Measurements from ENCODE around the gene RXRA.
A peak's percentile ranks its signal among the peaks of the same experiment; 100 is the strongest.

The RXRA gene

DNA sequence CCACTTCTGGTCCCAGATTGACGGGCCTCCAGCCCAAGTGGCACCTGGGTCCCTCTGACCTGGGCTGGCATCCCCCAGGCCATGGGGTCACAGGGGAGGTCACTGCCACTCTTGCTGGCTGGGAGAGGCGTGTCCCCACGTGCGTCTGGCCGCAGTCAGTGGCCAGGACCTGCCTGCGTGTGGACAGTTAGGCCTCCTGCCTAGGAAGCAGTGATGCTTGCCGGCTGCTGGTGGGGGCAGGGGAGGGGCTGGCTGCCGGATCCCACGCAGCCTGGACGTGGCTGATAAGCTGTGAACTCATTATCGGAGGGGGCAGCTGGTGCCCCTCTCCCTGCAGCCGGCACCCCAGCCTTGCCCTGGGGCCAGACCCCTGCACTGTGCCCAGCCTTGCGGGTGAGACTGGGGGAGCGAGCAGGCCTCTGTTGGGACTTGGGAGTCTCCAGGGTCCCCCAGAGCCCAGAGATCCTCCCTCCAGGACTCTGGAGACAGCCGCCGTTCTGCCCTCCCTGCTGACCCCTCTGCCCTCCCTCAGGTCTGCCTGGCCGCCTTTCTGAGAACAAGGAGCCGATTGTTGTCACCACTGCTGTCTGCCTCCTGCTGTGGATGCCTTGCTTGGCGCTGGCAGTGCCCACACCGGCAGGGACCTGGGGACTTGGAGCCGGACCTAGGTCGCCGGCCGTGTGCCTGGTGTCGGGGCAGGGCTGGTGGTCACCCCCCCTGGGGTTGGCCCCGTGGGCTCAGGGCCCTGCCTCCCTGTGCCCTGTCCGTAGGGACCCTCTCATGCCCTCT, 12.3 kb downstream of the RXRA start:
- peak; percentile 50 for DNase-seq (ENCODE audit: low spot score)

DNA sequence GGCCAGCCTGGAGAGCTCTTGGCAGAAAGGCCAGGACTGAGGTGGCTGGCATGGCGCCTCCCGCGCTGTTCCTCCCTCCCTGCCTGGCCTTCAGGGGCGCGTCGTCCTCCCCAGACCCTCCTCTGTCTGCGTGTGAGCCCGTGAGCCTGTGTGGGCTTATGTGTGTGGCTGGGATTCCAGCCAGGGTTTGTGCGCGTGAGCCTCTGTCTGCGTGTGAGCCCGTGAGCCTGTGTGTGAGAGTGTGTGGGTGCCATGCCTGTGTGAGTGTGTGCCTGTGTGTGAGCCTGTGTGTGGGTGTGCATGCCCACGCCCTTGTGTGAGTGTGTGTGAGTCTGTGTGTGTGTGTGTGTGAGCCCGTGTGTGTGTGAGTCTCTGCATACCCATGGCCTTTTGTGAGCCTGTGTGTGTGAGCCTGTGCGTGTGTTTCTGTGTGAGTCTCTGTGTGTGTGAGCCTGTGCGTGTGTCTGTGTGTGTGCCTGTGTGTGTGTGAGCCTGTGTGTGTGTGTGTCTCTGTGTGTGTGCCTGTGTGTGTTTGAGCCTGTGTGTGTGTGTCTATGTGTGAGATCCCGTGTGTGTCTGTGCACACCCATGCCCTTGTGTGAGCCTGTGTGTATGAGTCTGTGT, 13.0 kb downstream of the RXRA start:
- no peak for DNase-seq (ENCODE audit: low spot score)

DNA sequence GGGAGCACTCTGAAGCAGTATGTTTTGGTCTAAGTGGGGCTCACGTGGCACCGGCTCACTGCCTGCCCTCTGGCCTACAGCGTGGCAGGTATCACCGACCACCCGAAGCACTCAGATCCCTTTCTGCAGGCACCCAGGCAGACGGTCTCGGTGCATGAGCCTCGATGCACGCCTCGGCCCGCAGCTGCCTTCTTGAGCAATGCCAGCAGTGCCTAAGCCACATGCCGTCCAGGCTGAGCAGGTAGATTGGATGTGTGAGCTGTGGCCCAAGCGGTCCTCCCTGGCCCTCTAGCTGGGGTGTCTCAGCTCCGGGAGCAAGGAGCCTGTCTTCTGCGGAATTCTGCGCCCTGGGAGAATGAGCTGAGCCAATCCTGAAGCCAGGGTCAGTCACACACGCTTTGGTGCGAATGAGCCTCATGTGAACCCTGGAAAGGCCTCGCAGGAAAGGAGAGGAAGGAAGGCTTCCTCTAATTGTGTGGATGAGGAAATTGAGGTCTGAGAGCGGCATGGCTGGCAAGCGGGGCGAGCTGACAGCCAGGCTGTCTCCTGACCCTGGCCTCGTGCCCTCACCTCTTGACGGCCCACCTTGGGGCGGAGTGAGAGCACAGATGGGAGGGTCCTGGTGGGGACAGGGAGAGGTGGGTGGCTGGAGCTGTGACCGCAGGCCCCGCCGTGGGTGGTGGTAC, 14.4 kb downstream of the RXRA start:
- DNase-seq (ENCODE audit: low spot score), result no peak

DNA sequence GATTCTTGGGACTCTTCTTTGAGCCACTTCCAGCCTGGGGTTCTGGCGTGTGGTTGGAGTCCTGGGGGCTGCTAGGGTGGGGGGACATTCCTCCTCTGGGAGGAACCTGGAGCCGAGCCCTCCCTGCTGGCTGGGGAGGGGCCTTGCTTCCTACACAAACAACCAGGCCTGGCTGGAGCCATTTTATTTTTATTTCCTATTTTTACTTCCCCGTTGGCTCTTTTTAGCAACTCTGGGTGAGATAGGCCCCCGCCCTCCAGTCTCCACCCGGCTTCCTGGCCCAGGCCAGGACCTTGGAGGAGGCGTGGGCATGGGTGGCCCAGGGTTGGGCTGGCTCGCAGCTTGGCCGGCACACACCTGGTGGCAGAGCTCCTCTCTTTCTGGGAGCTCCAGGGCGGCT, 15.1 kb downstream of the RXRA start:
- no peak for DNase-seq (ENCODE audit: low spot score)

DNA sequence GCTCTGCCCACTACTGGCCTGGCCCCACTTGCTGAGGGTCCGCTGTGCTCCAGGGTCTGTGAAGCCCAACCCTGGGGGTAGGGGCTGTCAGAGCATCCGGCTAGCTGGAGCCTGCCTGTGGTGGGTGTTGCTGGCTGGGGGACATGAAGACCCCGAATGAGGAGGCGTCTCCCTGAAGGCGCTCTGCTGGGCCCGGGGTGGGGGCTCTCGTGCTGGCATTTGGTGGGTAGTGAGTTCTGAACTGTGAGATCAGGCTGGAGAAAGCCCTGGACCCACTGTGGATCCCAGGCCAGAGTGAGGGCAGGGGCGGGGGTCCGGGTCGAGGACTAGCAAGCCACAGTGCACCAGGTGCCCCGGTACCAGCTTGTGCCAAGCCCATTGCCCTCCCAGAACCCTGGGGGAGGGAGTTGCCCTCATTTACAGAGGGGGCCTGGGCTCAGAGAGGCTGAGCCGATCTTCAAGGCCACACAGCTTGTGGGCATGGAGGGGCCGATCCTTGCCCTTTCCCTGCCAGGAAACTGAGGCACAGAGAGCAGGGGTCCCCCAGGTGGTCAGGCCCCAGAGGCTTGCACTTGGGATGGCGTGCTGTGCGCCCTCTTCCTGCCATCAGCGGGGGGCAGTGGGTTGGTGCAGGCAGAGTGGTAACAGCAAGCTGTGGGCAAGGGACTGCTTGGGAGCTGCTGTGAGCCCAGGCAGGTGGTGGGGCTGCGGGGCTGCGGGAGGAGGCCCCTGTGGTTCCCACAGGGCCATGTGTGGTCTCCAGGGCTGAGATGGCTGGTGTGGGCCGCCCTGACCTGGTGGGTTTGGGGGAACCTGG, 15.9 kb downstream of the RXRA start:
- no peak for DNase-seq (ENCODE audit: low spot score)

DNA sequence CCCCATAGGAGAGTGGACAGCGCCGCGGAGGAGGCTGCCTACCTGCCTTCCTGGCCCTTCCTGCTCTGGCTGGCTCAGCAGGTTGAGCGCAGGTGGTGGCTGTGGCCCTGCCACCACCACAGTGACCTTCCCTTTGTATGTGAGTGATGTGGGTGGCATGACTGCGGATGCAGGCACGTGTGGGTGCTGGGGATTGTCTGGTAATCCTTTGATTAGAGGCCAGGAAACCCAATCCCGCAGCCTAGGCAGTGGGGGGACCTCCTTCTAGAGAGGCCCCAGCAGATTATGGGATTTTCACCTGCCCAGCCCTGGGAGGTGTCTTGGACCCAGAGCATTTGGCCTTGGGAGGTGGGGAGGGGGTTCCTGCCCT, 16.5 kb downstream of the RXRA start:
- DNase-seq (ENCODE audit: low spot score), result peak; percentile 65

DNA sequence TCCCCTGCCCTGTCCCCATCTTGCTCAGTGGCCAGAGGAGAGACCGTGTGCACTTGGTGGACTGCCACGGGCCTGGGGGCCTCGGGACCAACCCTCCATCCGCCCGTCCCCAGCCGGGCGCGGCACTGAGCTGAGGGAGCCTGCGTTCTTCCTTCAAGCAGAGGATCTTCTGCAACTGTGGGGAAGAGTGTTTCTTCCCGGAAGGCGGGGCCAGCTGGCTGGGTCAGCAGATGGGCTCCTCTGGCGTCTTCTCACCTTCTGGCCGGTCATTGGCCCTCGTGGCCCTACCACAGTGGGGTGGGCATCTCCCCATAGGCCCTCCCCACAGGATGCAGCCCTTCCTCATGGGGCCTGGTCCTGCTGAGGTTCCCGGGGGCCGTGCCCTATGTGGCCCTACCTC, 17.4 kb downstream of the RXRA start:
- no peak for DNase-seq (ENCODE audit: low spot score)

DNA sequence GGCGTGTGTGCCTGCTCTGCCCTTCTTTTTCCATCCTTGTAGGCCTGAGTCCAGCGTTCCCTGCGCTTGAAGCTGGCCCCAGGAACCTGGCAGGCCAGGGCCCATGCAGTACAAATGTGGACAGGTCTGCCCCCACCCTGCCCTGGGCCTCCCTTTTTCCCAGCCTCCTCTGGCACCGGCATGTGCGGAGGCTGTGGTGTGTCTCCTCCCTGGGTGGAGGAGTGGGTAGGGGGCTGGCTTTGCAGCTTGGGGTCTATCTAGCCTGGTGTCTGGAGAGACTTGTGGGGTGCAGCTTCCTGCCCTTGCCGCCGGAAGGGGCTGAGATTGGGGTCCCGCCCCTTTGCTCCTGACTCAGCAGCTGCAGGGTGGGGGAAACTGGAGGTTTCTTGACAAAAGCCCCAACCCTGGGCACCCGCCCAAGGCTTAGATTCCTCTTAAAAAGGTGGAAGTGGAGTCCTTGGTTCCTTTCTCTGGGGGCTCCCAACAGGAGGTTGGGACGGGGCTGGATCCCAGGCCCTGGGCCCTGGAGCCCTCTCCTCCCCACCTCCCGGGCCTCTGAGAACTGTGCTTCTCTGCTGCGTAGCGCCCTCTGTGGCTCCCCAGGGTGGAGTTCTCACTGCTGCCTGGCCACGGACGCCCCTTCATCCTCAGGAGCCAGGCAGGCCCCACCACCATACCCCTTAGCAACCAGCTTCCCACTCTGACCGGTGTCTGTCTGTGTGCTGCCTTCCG, 18.0 kb downstream of the RXRA start:
- no peak for DNase-seq (ENCODE audit: low spot score)

DNA sequence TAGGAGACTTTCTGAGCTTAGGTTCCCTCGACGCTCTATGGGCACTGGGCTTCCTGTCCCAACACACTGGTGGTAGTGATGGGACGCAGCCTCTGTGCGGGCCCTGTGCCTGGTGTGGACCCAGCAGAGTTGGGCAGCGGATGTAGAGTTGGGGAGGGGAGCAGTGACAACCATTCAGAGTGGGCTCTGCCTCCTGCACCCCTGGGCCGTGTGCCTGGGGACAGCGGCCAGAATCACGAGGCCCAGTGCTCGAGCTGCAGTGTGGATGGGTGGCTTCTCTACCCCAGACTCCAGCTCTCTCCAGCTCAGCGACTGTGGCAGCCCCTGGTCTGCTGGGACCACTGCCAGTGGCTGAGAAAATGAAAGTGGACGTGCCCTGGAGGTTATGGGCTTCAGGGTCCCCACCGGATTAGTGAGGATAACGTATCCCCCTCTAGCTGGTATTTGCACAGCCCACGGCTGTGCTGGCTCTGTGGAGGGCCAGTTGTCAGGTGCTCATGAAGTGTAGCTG, 18.6 kb downstream of the RXRA start:
- DNase-seq (ENCODE audit: low spot score), result no peak

DNA sequence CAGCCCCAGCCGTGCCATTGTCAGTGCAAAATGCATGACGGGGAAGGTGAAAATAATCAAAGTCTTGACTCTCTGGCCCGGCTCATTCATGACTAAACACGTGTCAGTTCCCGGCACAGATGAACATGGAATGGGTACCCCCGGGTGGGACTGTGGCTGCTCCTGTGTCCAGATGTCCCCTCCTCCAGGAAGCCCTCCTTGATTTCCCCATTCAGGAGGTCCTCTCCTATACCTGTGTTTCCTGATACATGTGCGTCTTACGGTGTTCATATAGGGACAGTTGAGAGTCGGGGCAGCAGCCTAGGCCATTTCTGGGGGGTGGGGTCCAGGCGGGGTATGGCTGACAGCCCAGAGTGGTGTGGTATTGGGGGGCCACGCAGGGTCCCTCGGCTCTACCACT, 19.5 kb downstream of the RXRA start:
- DNase-seq (ENCODE audit: low spot score), result no peak

DNA sequence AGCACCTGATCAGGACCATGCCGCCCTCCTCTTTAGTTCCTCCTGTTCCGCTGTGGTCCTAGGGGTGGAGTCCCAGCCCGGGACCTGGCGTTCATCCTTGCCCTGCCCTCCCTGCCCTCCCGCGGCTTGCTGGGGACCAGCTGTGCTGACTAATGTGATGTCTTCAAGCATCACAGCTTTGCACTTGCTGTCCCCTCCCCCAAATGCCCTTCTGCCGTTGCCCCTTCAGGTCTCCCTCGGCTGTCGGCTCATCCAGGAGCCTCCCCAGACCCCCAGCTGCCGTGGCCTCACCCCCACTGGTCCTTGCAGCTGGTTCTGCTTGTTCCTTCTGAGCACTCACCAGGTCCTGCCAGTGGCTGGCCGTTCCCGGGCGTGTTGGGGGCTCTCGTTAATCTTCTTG, 19.9 kb downstream of the RXRA start:
- DNase-seq (ENCODE audit: low spot score), result no peak

DNA sequence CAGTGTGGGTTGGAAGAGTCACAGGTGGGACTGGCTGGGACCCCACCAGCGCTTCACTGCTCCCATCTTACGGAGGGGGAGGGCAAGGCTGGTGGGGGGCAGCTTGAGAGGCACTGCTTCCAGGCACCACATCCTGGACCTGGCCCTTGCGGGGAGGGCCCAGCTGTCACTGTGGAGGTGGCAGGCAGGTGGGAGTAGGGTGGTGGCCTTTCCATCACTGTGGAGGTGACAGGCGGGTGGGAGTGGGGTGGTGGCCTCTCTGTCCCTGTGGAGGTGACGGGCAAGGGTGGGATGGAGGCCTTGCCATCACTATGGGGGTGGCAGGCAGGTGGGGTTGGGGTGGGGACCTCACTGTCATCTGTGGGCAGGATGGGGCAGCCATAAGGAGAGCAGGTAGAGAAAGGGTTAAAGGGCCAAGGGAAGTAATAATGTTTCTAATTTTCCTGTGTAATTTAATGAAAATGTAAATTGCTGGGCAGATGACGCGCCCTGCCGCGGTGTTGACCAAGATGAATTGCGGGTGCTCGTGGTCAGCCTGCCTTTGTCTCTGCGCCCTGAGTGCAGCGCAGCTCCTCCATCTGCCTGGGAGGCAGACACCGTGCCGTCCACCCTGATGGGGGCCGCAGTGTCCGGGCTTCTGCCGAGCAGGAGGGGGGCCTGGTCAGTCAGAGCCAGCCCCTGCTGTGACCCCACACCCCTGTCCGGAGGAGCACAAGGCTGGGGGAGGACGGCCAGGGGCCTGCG, 20.8 kb downstream of the RXRA start:
- no peak for DNase-seq (ENCODE audit: low spot score)

DNA sequence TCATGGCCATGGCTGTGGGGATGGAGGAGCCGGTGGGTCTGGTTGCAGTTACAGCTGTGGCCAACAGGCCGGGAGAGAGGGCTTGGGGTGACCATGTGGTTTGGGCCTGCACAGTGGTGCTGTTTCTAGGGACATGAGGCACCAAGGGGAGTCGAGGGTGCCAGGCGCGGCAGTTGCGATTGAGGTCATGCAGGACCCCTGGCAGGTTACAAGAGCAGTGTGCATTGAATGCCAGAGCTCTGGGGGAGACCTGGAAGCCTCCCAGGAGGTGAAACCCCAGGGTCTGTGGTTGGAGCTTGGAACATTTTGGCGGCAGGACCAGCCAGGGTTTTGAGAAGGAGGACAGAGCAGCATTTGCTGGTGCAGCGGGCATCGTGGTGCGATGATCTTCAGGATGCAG, 21.7 kb downstream of the RXRA start:
- DNase-seq (ENCODE audit: low spot score), result no peak

DNA sequence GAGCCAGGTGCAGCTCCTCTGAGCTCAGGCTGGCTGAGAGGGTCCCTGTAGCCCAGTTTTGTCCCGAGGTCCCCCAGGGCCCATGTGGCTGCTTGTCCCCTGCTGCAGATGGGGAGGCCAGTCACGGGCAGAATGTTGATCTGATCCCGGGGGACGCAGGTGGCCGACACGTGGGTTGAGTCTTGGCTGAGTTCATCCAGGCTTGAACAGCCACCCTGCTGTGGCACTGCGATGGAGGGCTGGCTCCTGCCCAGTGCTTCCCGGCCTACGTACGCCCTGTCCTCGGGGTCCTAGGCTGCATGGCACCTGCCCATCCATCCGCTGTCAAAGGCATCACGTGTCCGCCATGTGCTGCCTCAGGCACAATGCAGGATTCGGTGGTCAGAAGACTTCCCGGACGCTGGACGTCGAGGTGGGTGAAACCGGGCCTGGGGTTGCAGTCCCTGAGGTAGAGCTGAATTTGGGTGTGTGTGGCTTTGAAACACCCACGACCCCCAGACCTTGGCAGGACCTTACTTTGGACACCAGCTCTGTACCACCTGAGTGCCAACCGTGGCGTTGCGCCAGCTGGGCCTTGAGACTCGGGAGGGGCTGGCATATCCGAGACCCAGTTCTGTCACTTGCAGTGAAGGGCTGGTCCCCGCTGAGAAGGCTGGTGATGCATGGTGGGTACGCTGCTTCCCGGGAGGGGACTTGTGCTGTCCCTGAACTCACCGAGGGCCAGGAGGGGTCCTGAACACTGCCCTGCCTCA, 22.3 kb downstream of the RXRA start:
- no peak for DNase-seq (ENCODE audit: low spot score)

DNA sequence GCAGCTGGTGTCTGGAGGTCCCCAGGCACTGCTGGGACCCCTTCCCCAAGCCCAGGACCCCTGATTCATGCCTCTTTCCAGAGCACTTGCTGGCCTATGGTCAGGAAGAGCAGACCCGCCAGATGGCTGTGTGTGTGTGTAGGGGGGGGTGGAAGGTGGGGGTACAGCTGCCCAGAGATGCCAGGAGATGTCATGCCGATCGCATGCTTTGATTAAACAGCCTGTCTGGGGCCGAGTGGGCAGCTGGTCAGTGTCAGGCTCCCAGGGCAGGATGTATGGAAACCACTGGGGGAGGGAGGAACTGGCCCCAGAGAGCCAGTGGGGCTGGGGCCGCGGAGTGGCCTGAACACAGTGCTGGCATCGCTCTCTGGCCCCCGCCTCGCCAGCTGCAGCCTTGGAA, 23.7 kb downstream of the RXRA start:
- DNase-seq (ENCODE audit: low spot score), result no peak

DNA sequence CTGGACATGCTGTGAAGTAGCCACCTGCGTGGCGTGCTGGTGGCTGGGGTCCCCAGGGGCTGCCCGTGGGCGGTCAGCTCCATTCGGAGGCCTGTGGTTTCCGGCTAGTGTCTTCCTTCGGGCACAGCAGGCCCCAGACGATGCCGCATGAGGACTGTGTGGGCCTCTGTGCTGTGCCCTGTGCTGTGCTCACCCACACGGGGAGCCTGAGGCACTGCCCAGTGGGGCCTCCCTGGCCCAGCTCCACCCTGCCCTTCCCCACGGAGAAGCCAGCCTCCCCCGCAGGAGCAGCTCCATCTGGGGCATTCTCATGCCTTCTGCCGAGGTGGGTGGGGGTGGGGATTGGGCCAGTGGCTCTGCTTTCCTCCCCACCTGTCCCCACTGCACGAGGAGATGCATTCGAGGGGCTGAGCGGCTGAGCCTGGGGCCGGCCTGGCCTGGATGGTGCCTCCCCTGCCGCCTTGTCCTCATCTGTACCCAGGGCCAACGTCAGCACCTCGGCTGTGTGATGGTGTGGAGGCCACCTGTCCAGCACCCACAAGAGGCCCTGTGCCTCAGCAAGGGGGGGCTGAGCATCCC, 24.2 kb downstream of the RXRA start:
- DNase-seq (ENCODE audit: low spot score), result no peak

DNA sequence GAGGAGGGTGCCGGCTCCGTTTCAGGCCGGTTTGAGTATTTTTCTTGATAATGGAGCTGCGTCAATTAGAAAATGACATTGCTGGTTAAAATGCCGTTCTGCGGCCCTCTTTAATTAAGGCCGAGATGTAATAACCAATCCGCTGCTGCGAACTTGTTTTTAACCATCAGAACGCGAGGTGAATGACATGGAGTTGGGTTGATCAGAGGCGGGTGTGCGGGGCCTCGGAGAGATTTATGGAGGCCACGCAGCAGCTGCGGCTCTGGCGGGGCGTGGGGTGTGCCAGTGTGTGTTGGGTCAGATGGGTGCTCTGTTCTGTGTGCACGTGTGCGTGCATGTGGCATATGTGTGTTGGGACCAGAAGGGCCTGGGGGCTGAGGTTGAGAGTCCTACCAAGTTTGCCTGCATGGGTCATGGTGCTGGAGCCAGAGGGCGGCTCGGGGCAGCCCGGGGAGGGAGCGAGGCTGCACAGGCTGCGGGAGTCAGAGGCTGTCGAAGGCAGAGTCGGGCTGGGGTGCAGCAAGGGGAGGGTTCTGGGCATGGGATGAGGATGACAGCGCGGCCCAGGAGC, 25.4 kb downstream of the RXRA start:
- no peak for DNase-seq (ENCODE audit: low spot score)

DNA sequence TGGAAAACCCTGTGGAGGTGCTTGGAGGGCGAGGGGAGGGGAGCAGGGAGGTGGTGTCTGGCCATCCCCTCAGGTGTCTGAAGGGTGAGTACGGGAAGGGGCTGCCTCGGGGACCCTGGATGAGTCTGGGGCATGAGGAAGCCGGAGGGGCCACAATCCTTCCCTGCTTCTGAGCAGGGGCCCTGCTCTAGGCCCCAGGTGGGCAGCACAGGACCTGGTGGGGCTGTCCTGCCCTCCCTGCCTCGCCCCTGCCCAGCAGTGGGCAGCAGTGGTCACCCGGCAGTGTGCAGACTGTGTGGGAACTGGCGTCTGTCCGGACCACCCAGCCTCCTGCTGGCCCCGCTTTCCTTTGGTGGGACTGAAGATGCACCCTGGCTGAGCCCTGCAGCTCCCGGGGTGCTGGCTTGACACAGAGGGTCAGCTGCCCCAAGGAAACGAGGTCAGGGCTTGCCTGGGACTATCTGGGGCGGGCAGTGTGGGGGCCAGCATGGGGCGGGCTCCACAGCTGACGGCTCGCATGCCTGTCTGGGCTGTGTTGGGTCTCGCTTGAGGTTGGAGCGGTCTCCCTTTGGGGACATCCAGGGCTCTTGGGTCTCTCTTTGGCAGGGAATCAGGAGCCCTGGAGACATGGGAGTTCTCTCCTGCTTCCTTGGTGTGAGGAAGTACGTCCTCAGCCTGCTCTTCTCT, 26.1 kb downstream of the RXRA start:
- DNase-seq (ENCODE audit: low spot score), result no peak

DNA sequence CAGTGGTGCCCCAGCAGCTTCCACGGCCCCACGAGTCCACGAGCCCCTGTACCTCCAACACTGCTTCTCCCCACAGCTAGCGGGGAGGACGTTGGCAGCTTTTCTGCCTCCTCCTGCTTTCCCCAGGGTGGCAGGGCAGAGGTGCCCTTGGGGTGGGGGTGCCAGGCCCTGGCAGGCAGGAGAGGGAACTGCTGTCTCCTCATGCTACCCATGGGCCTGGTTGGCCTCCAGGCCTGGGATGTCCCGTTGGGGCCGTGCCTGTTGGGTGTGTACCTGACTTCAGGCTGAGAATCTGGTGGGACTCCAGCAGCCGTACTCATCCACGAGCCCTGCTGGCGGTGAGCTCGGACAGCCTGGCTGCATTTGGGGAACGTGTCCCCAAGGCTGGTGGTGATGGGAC, 27.3 kb downstream of the RXRA start:
- no peak for DNase-seq (ENCODE audit: low spot score)

All from SW480 (cell line).